Glomerular endothelial cell (primary cell): ENCODE results near the gene EDEM1. TPM values are rescaled to one million over a fixed set of nuclear protein-coding genes. Genes with fewer than 3 reads are reported as not detected.
"Not testable (repeated sequence)": the region's sequence is repeated elsewhere in the genome, so short reads cannot be mapped to it uniquely, and the experiment has no call there.

Experiments
- DNase-seq: peaks from one replicate; pipeline ENCODE4 v3.0.0-alpha.2; 2011; ENCODE audit warnings: low read depth, low spot score; ENCODE audit errors: extremely low read depth
- total RNA-seq: library from RNA; depleted of rRNA; stranded (reverse); fragments of >200 nt; gene quantifications from 2 replicates; pipeline ENCODE4 v1.2.3, GENCODE V29; 2015

EDEM1 gene
- total RNA-seq, 1 donor from 2014 or later = 63.4 TPM

DNA sequence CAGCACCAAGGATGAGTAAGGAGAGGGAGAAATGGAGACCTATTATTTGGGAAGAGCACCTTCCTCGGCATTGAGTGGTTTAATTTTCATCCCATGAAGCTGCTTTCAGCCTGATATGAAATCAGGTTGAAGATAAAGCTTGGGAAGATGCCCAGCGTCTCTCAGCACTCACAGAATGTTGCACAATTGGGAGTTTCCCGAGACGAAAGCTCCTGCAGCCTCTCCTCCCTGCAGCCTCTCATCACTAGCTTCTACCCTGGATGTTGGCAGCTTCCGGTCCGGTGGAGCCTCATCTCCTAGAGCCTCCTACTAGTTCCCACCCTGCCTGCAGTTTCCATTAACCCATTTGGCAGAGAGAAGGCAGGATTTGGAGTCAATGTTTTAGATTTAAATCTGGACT is 40.3 kb downstream of the EDEM1 start:
- no peak for DNase-seq

DNA sequence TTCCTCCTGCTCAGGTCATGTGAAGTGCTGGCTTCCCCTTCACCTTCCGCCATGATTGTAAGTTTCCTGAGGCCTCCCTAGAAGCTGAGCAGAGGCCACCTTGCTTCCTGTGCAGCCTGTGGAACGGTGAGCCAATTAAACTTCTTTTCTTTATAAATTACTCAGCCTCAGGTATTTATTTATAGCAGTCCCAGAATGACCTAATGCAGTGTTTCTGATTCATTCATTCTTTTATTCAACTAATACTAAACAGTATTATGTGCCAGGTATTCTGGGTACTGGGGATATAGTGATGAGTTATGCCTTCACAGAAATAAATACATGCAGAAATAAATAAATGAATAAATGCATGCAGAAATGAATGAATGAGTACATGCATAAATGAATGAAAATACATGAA is 41.9 kb downstream of the EDEM1 start:
- DNase-seq = no peak

DNA sequence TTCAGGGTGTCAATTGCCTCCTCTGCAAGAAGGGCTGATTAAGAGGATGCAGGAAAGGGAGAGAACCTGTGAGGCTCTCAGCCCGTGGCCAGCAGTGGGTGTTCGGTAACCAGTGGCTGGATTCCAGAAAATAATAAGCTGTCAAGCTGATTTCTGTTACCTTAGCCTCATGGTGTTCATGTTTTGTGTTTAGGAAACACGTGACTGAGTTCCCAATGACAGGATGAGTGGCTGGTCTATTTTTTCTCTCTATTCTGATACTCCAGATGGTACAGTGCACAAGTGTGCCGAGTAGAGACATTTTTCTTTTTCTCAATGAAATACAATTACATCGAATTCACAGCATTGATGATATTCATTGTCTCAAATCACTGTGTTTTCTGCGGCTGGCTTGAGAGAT is 43.6 kb downstream of the EDEM1 start:
- DNase-seq = no peak

DNA sequence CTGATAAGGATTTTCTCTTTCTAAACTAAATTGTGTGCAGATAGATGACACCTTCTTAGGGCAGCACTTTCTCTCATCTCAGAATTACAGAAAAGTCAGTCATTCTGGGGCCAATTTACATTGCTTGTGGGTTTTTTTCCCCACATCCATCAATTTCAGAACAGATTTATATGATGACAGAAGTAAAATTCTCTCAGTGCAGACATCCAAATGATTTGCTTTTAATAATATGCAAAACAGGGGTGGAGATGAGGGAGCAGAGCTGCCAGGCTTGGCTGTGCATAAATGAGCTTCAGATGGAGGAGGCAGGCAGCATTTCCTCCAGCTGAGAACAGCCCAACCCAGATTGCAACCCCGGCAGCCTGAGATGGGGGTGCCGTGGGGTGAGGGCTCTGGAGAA is 44.0 kb downstream of the EDEM1 start:
- DNase-seq = no peak

DNA sequence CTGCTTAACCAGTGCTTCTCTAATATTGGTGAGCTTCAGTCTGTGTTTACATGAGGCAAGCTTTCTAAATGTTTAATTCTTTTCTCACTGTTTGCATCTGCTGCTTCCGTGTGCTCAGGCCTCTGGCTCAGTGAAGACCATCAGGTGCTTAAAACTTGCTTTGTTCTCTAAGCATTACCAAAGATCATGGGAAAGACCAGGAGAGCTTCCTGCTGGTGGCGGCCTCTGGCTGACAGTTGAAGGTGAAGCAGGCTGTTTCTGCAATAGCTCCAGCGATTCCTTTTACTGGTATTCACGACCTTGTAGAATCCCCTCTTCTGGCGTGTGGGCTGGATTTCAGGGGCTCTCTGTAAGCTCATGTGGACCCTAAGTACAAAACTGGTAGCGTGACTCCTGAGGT is 45.1 kb downstream of the EDEM1 start:
- DNase-seq = no peak

DNA sequence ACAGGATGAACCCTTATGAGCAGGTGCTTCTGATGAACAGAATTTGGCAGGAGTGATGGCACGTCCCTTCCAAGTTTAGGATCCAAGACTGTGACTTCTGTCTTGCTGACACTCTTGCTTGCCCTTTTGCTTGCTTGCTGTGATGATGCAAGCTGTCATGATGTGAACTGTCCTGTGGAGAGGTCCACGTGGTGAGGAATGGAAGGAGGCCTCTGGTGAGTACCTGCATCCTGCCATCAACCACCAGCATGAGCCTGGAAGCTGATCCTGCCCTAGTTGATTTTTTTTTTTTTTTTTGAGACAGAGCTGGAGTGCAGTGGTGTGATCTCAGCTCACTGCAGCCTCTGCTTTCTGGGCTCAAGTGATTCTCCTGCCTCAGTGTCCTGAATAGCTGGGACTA is 45.5 kb downstream of the EDEM1 start:
- DNase-seq = no peak

DNA sequence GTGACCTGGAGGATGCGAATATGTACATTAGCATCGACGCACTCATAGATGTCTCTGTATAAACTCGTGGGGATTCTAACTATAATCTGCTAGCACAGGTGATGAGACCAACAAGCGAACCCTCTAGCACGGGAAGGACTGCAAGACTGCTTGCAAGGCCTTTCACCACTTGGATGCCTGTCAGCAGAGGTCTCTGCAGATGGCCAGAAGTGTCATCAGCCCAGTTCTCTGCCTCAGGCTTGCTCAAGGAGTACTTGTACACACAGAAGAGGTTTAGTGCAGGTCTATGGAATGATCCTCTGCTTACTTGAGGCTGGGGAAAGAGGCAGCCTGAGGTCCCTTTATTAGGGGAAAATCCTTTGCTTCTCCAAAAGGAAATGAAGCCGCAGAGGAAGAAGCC is 48.1 kb downstream of the EDEM1 start:
- DNase-seq = no peak

DNA sequence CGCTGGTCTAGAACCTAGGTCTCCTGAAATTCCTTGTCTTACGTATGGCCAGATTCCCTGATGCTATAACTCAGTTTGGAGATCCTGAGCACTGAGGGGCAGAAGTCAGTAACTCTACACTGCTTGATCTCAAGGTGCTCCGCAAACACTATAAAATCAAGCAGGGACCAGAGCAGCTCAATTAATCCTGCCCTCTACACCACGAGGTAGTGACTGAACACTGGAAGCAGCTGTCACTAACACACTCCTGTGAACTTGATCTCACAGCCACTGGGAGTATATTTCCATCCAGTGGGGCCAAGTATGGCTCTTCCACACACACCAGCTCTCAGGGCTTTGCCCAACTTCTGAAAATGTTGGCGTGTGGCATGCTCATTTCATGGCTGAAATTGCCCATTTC is 51.0 kb downstream of the EDEM1 start:
- DNase-seq = no peak

DNA sequence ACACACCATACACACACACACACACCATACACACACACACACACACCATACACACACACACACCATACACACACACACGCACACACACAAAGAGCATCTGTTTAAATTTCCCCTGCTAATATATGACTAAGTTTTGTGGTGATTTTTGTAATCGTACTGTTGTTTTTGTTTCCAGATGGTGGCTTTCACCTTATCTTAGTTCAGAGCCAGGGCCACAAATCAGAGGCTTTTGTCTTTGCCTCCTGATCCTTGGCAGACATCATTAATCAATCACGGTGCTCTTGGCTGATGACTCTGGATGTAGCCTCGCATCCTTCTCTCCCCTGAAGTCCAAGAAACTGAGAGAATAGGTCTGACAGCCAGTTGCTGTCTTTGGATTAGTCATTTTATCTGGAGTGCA is 52.1 kb downstream of the EDEM1 start:
- no peak for DNase-seq

DNA sequence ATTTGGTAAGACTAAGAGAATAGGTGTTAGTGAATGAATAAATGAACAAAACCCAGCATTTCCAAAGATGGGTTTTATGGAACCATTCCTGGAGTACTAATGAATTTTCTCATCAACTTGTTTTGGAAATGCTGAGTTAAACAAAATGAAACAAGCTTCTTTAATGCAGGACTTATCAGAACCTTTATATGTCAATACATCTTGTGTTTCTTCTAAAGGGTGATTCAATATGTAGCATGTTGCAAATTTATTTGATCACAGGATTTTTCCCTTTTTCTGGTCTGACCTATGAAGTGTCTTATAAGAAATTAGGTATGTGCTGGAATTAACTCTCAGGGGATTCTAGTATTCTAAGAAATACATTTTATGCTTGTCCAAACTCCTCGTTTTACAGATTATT is 53.2 kb downstream of the EDEM1 start:
- no peak for DNase-seq

DNA sequence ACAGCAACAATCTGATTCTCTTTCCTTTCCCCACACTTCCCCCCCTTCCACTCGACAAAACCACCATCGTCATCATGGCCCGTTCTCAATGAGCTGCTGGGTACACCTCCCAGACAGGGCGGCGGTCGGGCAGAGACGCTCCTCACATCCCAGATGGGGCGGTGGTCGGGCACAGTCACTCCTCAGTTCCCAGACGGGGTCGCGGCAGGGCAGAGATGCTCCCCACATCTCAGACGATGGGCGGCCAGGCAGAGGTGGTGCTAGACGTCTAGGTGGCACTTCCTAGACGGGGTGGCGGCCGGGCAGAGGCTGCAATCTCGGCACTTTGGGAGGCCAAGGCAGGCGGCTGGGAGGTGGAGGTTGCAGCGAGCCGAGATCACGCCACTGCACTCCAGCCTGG is 55.3 kb downstream of the EDEM1 start:
- DNase-seq = not testable (repeated sequence)

DNA sequence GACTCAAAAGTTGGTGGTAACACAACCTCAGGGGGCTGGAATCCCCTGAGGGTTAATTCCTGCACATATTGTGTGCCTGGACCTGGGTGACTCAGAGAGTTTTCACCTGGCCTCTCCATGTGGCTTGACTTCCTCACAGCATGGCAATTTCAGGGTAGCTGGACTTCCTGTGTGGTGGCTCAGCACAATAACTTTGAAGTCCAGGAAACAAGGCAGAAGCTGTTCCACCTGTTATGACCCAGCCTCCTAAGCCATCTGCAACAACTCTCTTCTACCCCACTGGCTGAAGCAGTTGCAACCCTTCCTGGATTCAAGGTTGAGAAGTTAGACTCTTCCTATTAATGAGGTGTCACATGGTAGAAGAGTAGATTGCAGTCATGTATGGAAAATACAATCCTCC is 58.4 kb downstream of the EDEM1 start:
- no peak for DNase-seq

DNA sequence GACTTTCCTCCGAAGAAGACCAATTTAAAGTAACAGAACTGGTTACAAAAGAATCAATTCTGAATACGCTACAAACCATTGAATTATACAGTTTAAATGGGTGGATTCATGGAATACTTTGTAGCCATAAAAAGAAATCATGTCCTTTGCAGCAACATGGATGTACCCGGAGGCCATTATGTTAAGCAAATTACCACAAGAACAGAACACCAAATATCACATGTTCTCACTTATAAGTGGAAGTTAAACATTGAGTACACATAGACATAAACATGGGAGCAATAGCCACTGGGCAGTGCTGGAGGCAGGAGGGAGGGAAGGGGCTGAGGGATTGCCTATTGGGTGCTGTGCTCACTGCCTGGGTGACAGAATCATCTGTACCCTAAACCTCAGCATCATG is 61.3 kb downstream of the EDEM1 start:
- no peak for DNase-seq

DNA sequence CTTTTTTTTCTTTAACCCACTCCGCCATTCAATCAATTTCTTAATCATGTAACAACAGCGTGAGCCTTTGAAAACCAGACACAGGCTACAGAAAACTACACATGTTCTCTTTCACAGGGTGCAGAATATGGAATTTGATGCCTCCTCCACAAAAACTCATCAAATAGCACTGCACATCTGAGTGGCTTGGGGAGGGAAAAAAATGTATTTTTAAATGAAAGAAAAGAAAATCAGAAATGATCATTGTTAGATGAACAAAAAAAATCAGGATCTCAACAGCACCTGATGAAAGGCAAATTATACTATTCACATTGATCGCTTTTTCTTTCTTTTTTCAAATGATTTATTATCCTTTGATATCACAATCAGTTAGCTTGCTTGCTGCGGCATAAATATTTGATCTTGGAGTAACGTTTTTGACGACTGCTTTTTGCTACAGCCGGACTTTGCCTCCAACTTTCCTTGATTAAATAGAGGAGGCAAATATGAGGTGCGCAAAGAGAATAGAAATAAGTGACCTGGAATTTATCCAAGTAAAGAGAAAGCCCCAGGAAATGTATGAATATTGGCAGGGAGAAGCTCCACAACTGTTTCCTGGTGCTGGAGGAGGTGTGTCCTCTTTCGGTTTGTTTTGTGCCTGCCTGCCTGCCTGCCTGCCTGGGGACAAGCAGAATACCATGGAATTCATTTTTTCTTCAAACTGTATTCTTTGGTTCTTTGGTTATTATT is 63.1 kb downstream of the EDEM1 start:
- no peak for DNase-seq

DNA sequence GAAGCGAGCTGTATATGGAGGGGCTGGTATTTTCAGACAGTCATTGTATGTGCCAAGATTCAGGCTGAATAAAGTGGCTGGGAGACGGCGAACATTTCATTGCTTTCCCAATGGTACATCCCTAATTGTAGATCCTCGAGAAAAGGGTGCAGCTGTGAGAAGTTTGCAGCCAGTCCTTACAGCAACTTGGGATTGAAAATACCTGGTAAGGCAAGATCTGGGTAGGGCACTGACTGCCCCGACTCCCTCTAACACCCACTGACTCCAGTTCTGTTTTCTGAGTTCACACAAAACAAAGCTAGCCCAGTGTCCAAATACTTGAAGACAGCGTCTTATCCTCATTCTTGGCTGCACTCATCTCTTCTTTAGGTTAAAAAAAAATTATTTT is 63.7 kb downstream of the EDEM1 start:
- DNase-seq = no peak

DNA sequence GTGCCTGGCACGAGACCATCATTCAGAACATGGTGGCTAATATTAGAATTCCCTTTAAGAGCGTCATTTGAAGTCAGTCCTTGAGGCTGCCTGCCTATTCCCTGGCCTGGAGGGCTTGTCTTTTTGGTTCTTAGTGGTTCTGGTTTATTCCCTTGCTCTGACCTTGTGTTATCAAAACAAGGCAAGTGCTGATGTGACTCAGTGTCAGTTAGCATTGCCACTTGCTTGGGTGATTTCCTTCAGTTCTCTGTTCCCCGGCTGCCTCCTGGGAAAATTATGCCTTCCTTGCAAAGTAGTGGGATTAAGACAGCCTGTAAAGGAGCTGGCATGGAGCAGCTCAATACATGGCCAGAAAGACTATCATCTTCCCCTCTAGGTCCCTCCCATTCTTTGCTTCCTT is 64.6 kb downstream of the EDEM1 start:
- no peak for DNase-seq

DNA sequence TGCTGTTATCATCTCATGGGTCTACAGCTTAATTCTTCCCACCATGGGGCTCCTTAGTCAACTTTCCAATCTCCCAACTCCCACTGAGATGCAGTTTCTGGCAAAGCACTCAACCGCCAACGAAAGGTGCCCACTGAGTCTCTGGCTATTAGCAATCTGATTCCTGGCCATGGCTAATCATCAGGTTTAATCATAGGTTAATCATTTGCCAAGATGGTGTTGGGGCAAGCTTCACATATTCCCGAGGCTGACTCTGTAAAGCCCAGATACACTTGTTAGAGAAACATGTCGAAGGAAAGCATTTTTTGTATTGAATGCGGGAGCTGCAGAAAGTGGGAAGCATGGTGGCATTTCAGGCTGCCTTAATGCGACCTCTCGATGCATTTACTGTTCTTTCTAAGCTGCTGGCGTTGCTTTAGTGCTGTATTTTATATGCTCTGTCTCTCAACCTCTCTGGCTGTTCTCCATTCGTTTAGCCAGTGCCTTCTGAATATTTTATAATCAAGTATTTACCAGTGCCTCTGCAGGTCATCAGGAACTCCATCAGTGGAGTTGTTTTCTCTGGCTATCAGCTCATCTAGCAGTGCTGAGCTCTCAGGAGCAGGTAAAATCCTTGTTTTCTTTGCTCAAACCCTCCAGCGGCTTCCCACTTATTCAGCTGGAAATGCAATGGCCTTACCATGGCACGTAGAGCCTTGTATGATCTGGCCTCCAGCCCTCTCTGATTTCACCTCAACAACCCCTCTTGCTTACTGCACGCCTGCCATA is 67.0 kb downstream of the EDEM1 start:
- no peak for DNase-seq

DNA sequence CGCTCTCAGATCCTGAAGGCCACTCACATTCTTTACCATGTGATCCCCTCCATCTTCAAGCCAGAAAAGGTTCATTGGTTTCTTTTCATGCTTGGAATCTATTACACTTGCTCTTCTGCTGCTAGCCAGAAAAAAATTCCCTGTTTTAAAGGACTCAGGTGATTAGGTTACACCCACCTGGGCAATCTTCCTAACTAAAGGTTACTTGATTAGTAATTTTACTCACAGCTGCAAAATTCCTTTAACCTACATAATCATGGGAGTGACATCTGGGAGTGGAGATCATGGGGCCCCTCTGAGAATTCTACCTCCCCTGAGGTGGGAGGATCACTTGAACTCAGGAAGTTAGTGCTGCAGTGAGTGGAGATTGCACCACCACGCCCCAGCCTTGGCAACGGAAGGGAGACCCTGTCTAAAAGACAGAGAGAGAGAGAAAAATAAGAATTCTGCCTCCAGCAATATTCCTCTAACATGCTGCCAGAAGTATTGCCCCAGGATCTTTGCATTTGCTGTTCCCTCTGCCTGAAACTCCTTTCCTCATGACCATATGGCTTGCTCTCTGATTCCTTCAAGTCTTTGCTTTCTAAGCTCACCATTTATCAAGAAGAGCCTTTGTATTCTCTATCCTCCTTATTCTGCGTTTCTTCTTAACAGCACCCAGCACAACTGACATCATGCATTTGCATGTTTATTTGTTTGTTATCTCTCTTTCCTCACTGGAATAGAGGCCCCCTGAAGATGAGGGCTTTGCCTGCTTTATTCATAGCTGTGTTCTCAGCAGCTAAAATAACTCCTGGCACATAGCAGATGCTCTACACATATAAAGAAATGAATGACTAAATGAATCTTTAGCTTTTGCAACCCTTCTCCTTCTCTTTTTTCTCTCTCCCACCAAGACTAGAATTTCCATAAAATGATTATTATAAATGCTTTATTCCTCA is 68.2 kb downstream of the EDEM1 start:
- no peak for DNase-seq

DNA sequence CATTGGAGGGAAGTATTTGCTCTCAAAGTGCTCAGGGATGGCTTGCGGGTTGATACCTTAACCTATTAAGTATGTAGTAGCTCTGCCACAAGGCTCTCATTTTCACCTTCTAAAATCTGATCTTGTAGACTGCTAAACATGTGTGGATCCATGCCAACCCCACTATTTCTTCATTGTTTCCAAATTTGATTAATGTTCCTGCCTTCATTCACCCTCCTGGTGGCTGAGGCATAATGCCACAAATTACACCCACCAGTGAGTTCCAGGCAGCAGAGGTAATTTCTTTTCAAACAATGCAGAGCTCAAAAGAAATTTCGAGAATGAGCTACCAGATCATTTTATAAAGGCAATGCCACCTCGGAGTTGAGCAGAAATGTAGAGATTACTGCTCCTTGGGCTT is 71.0 kb downstream of the EDEM1 start:
- DNase-seq = no peak

DNA sequence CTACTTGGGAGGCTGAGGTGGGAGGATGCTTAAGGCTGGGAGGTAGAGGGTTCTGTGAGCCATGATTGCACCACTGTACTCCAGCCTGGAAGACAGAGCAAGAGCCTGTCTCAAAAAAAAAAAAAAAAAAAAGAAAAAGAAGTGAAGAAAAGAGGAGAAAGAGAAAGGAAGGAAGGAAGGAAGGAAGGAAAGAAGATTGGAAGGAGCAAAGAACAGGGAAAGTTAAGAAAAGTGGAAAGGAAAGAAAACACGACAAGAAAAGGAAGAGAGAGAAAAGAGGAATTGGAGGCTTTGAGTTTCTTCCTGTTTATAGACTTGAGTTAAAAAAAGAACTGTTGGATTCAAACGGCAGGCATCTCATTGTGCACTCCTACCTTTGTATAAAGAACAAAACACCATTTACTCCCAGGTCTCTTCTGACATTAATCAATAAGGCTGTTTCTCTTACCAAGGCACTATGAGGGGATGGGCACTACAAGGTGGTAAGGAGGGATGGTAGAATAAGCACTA is 73.5 kb downstream of the EDEM1 start:
- no peak for DNase-seq

DNA sequence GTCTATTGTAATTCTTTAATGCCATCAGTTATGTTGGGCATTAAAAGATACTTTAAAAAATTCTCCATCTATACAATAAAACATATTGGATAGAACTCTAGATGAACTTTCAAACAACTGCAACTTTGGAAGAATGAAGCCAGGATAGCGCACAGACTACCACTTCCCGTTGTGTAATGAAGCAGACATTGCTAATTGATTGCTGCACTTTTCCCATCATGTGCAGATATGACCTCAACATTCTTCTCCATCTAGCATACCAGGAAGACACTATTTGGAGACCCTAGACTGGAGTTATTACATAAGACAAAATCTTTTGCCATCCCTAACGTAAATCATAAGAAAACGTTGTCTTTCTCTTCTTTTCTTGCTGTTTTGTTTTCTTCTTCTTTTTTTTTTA is 75.0 kb downstream of the EDEM1 start:
- no peak for DNase-seq
